Measurements from ENCODE around the gene CDC37.
A peak's percentile ranks its signal among the peaks of the same experiment; 100 is the strongest.
"Not testable (repeated sequence)": the region's sequence is repeated elsewhere in the genome, so short reads cannot be mapped to it uniquely, and the experiment has no call there.

CDC37 gene

GRCh38 chr19:10419646-10420443 lies 16.5 kb upstream of the CDC37 start:
- peak; percentile 95 for DNase-seq (ENCODE audit: low read depth, low spot score)

GRCh38 chr19:10419200-10419645 lies 15.9 kb upstream of the CDC37 start:
- no peak for DNase-seq (ENCODE audit: low read depth, low spot score)

- DNase-seq (ENCODE audit: low read depth, low spot score), result peak; percentile 72
Measured at GRCh38 chr19:10418485-10419199, 15.3 kb upstream of the CDC37 start.

DNA sequence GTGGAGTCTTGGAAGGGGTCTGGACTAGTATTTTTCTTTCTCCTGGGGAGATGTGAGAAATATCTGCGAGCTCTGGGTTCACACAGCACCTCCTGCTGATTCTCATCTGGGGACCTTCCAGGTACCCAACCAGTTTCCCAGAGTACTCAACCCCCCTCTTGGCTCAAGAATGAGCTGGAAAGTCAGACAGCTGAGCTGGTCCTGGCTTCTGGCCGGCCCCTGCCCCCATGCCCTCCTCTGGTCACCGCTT lies 14.8 kb upstream of the CDC37 start:
- no peak for DNase-seq (ENCODE audit: low read depth, low spot score)

- DNase-seq (ENCODE audit: low read depth, low spot score), result peak; percentile 77
Measured at GRCh38 chr19:10417541-10418234, 14.3 kb upstream of the CDC37 start.

- peak; percentile 96 for DNase-seq (ENCODE audit: low read depth, low spot score)
Measured at GRCh38 chr19:10416380-10417257, 13.3 kb upstream of the CDC37 start.

DNA sequence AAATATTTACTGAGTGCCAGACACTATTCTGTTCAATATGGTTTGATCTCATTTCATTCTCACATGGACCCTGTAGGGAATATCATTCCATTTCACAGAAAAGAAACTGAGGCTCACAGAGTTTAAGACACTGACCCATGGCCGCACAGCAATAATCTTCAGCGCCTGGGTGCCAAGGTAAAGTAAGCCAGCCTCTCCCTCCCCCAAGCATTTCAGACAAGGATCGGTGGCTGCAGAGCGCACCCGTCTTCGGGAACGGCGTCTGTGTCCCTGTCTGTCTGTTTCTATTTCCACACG lies 12.7 kb upstream of the CDC37 start:
- no peak for DNase-seq (ENCODE audit: low read depth, low spot score)

DNA sequence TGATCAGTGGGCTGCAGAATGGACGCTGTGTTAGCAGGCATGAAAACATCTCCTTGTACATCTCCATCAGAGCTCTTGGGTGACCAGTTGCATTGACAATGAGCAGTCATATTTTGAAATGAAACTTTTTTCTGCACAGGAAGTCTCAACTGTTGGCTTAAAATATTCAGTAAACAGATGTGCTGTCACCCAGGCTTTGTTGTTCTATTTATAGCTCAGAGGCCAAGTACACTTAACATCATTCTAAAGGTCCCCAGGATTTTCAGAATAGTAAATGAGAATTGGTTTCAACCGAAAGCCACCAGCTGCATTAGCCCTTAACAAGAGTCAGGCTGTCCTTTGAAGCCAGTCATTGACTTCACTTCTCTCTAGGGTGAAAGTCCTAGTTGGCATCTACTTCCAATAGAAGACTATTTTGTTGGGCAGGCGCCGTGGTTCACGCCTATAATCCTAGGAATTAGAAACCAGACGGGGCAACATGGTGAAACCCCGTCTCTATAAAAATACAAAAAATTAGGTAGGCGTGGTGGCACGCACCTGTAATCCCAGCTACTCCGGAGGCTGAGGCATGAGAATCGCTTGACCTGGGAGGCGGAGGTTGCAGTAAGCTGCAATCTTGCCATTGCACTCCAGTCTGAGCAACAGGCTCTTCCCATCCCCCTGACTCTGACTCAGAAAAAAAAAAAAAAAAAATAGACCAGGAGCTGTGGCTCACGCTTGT lies 9.1 kb upstream of the CDC37 start:
- DNase-seq (ENCODE audit: low read depth, low spot score), result no peak

DNA sequence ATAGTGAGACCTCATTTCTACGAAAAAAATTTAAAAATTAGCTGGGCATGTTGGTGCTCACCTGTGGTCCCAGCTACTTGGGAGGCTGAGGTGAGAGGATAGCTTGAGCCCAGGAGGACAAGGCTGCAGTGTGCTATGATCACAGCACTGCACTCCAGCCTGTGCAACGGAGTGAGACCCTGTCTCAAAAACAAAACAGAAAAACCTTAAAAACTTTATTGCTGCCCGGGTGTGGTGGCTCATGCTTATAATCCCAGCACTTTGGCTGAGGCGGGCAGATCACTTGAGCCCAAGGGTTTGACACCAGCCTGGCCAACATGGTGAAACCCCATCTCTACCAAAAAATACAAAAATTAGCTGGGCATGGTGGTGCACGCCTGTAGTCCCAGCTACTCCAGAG lies 7.9 kb upstream of the CDC37 start:
- DNase-seq (ENCODE audit: low read depth, low spot score), result not testable (repeated sequence)

DNA sequence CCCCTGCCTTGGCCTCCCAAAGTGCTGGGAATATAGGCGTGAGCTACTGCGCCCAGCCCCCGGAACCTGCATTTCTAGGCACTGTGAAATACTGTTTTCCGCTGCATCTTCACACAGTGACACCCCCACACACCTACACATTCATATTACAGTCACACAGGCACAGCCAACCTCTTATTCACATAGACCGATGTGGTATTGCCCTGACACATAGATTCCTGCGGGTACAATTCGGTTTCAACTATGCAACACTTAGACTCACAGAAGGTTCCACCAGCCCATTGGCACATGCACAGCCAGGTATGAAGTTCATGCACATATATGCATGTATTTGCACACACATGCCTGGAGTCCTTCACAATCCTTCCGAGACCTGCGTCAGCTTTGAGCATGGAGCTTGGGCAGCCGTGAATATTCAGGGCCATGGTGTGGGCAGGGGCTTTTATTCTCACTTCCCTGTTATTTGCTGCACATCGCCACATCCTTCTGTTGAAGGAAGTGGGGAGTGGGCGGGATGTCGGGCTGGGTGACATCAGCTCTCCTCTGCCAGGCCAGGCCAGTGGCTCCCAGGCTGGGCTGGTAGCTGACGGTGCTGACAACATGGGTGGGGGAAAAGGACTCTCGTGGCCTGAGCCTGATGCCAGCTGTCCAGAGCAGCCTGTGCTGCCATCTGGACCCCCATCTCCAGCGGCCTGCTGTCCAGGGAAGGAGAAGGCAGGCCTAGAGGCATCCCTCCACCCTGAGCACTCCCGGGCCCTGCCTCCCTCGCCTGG lies 5.4 kb upstream of the CDC37 start:
- no peak for DNase-seq (ENCODE audit: low read depth, low spot score)

DNA sequence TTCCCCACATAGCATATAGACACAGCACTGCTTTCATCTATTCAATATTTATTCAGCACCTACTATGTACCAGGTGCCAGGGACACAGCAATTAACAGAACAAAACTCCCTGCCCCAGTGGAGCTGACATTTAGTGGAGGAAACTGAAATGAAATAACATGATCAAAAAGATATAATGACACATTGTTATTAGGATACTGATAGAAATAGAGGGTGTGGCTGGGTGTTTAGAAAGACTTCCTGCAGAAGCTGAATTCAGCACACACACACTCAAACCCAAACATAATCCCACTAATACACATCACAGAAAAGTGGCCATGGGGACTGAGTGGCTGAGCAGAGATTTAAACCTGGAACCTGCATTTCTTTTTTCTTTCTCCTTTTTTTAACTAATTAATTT lies 3.8 kb upstream of the CDC37 start:
- no peak for DNase-seq (ENCODE audit: low read depth, low spot score)

- no peak for DNase-seq (ENCODE audit: low read depth, low spot score)
Measured at GRCh38 chr19:10406191-10406590, 2.8 kb upstream of the CDC37 start.

DNA sequence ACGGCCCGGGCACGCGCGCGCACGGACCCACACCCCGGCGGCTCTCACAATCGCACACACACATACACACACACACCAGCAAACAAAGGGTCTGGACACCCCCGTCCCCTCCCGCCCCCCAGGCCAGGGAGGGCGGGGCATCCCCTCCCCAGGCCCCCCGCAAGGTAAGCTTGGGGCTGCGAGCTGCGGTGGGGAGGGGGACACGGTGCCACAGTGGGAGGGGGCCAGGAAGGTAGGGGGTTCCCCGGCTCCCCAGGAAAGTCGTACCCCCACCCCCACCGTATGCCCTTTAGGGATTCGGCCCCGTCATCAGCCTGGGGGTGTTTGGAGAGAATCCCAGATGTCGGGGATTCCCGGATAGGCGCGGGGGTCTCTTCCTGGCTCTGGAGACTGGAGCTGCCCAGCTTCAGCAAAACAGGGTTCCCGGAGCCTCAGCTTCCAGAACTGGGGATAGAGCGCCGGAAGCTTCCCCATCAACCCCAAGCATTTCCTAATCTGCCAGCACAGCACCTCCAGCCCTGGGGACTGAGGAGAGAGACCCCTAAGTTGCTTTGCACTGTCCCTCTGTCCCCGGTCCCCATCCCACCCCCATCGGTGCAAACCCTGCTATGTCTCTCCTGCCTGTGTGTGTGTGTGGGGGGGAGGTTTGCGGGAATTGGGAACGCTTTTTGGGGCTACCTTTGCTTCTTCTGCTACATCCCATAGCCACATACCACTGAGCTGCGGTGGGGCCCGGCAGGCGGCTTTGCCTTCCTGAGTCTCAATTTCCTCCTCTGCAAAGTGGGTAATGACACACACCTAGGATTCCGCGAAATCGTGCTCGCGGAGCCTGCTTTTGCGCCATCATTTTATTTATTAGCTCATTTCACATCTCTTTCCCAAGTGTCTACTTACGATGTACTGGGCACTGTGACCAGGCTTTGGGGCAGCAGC lies 1.8 kb upstream of the CDC37 start:
- no peak for DNase-seq (ENCODE audit: low read depth, low spot score)

DNA sequence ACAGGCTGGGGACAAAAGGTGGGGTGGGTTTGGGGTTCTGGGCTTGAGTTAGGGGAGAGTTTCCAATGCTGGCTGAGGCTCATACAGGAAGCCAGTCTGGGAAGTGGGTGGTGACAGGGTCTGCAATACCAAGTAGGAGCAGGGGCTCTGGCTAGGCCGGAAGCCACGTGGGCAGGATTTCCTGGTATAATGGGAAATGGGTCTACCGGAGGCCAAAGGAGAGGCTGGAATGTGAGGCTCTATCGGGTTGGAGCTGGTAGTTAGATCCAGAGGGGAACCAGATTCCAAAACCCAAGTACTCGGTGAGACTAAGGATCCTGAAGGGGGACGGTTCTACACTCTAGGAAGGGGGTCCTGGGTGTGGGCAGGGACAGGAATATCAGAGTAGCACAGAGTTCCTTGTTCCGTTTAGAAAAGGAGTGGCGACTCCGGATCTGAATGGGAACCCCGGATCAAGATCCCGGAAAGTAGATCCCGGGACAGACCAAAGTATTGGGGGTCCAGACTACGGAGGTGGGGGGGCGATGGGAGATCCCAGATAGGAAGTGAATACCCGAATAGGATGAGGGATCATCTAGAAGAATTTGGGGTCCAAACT lies 802 bp downstream of the CDC37 start:
- peak; percentile 77 for DNase-seq (ENCODE audit: low read depth, low spot score)

GRCh38 chr19:10399878-10400277 lies 3.5 kb downstream of the CDC37 start:
- no peak for DNase-seq (ENCODE audit: low read depth, low spot score)

- not testable (repeated sequence) for DNase-seq (ENCODE audit: low read depth, low spot score)
Measured at GRCh38 chr19:10399340-10399739, 4.0 kb downstream of the CDC37 start.

- no peak for DNase-seq (ENCODE audit: low read depth, low spot score)
Measured at GRCh38 chr19:10398819-10399218, 4.5 kb downstream of the CDC37 start.

- DNase-seq (ENCODE audit: low read depth, low spot score), result no peak
Measured at GRCh38 chr19:10395917-10396316, 7.4 kb downstream of the CDC37 start.

- DNase-seq (ENCODE audit: low read depth, low spot score), result no peak
Measured at GRCh38 chr19:10395436-10395835, 7.9 kb downstream of the CDC37 start.

Measured in ELF-1 (cell line).